WERI-Rb-1 (cell line): Measurements from ENCODE around the gene HCK.

Source experiments
- DNase-seq: peaks from one replicate; pipeline ENCODE4 v3.0.0-alpha.2; 2020
- H3K27ac ChIP-seq: fragments of 250-450 bp; sonication (Bioruptor Pico); 2 replicates; pipeline ENCODE4 v1.5.1; 2020; ENCODE audit warnings: mild to moderate bottlenecking, moderate library complexity
- H3K27me3 ChIP-seq: fragments of 250-450 bp; sonication (Bioruptor Pico); 2 replicates; pipeline ENCODE4 v1.5.1; 2021; ENCODE audit warnings: mild to moderate bottlenecking, low read depth, moderate library complexity; ENCODE audit not compliant: insufficient read depth, severe bottlenecking
- H3K36me3 ChIP-seq: fragments of 250-450 bp; sonication (Bioruptor Pico); 2 replicates; pipeline ENCODE4 v1.5.1; 2020; ENCODE audit warnings: mild to moderate bottlenecking, moderate library complexity
- H3K4me3 ChIP-seq: 2 replicates; pipeline ENCODE4 v1.5.1; 2011; ENCODE audit warnings: low read depth, mild to moderate bottlenecking, control low read depth, low read length
- H3K9me3 ChIP-seq: fragments of 250-450 bp; sonication (Bioruptor Pico); 2 replicates; pipeline ENCODE4 v1.5.1; 2021; ENCODE audit warnings: mild to moderate bottlenecking, moderate library complexity; ENCODE audit not compliant: severe bottlenecking
- CTCF ChIP-seq: IDR thresholded peaks from 2 replicates; pipeline ENCODE4 v1.5.1; 2011; ENCODE audit warnings: low read depth, mild to moderate bottlenecking, control low read depth, inconsistent platforms, low read length

HCK gene

GRCh38 chr20:32149566-32150170 lies 97.6 kb downstream of the HCK start:
- H3K27ac ChIP-seq = no peak overlapping the region
- no peak for TF ChIP-seq CTCF
- no peaks in the 10 kb centered on the region for H3K9me3 ChIP-seq

DNA sequence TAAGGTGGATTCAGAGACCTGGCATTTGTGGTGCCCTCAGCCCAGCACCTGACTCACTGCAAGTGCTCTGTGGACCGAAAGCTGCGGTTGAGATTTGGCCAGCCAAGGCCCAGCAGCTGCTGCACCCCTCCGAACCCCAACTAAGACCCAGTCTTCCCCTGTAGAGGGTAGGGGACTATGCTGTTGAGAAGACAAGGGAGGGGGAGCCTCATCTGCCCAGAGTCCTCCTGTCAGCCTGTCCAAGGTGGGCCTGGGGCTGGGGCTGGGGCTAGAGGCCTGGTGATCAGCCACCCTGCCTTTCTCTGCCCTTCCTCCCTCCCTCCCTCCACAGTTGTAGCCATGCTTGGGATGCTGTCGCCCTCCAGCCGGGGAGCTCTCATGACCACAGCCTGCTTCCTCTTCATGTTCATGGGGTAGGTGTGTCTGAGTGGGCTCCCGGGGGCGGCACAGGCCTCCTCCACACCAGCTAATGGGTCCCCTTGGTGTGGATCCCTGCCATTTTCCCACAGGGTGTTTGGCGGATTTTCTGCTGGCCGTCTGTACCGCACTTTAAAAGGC lies 98.3 kb downstream of the HCK start:
- DNase-seq = no peak
- Histone ChIP-seq H3K36me3 (peaks cover 54% of the 10 kb centered on the region), H3K27ac (no peak overlapping the region), H3K4me3 (no peak overlapping the region), H3K9me3 (no peaks in the 10 kb centered on the region), H3K27me3 (no peaks in the 10 kb centered on the region)
- TF ChIP-seq CTCF = no peak

More at GRCh38 chr20:32149566-32150170, 97.6 kb downstream of the HCK start:
- DNase-seq = no peak
- H3K27me3 ChIP-seq = no peaks in the 10 kb centered on the region
- peaks cover 56% of the 10 kb centered on the region for H3K36me3 ChIP-seq
- H3K4me3 ChIP-seq = no peak overlapping the region
